GM18867 (cell line): ENCODE data around the gene MPRIP.

Experiments
- ATAC-seq: cut with Tn5 transposase; IDR thresholded peaks from one replicate; pipeline ENCODE4 v1.9.1; 2021; ENCODE audit warnings: mild to moderate bottlenecking, moderate library complexity; ENCODE audit not compliant: unreplicated experiment

Gene MPRIP

GRCh38 chr17:17084317-17084835 is 42.1 kb downstream of the MPRIP start:
- no peak for ATAC-seq

GRCh38 chr17:17084941-17085340 is 42.7 kb downstream of the MPRIP start:
- no peak for ATAC-seq

- ATAC-seq = no peak
Measured at GRCh38 chr17:17086585-17086984, 44.3 kb downstream of the MPRIP start.

GRCh38 chr17:17087424-17088015 is 45.3 kb downstream of the MPRIP start:
- no peak for ATAC-seq

GRCh38 chr17:17088086-17088485 is 45.8 kb downstream of the MPRIP start:
- no peak for ATAC-seq

- no peak for ATAC-seq
Measured at GRCh38 chr17:17088541-17089525, 46.6 kb downstream of the MPRIP start.

GRCh38 chr17:17089796-17090641 is 47.8 kb downstream of the MPRIP start:
- ATAC-seq = no peak

GRCh38 chr17:17090642-17091103 is 48.4 kb downstream of the MPRIP start:
- no peak for ATAC-seq

- no peak for ATAC-seq
Measured at GRCh38 chr17:17091276-17091675, 49.0 kb downstream of the MPRIP start.

- ATAC-seq = no peak
Measured at GRCh38 chr17:17091856-17092756, 49.8 kb downstream of the MPRIP start.

- ATAC-seq = no peak
Measured at GRCh38 chr17:17093764-17094163, 51.5 kb downstream of the MPRIP start.

GRCh38 chr17:17096438-17097178 is 54.4 kb downstream of the MPRIP start:
- no peak for ATAC-seq

- no peak for ATAC-seq
Measured at GRCh38 chr17:17097763-17098345, 55.6 kb downstream of the MPRIP start.

- no peak for ATAC-seq
Measured at GRCh38 chr17:17098551-17099179, 56.4 kb downstream of the MPRIP start.

- ATAC-seq = no peak
Measured at GRCh38 chr17:17102176-17102575, 59.9 kb downstream of the MPRIP start.

GRCh38 chr17:17103160-17103559 is 60.9 kb downstream of the MPRIP start:
- ATAC-seq = no peak

GRCh38 chr17:17104036-17104435 is 61.8 kb downstream of the MPRIP start:
- ATAC-seq = no peak

GRCh38 chr17:17104494-17104893 is 62.2 kb downstream of the MPRIP start:
- ATAC-seq = no peak
